HEK293 (cell line): Measurements from ENCODE around the gene SGPL1.

Source experiments
- AEBP2 ChIP-seq: fragments of 450-650 bp; formaldehyde crosslinking; IDR thresholded peaks from 2 replicates; pipeline ENCODE4 v1.5.1; 2016; ENCODE audit warnings: missing biosample characterization, missing genetic modification characterization, borderline replicate concordance
- GLIS1 ChIP-seq: fragments of 450-650 bp; formaldehyde crosslinking; IDR thresholded peaks from 2 replicates; pipeline ENCODE4 v1.5.1; 2016; ENCODE audit warnings: missing biosample characterization, missing genetic modification characterization
- IKZF3 ChIP-seq: fragments of 450-650 bp; IDR thresholded peaks from 2 replicates; pipeline ENCODE4 v1.5.0; 2018; ENCODE audit warnings: missing biosample characterization, mild to moderate bottlenecking, missing genetic modification characterization, moderate library complexity
- PRDM2 ChIP-seq: fragments of 450-650 bp; formaldehyde crosslinking; IDR thresholded peaks from 2 replicates; pipeline ENCODE4 v1.5.1; 2016; ENCODE audit warnings: missing biosample characterization, missing genetic modification characterization, borderline replicate concordance
- TSHZ1 ChIP-seq: fragments of 450-650 bp; formaldehyde crosslinking; IDR thresholded peaks from 2 replicates; pipeline ENCODE4 v1.5.1; 2016; ENCODE audit warnings: missing biosample characterization, missing genetic modification characterization, borderline replicate concordance
- ZBTB26 ChIP-seq: fragments of 450-650 bp; formaldehyde crosslinking; optimal IDR thresholded peaks from 2 replicates; pipeline ENCODE3; 2016; ENCODE audit warnings: missing biosample characterization, mild to moderate bottlenecking, missing genetic modification characterization
- ZFP3 ChIP-seq: fragments of 450-650 bp; formaldehyde crosslinking; IDR thresholded peaks from 2 replicates; pipeline ENCODE4 v1.5.1; 2016; ENCODE audit warnings: low read depth, missing biosample characterization, missing genetic modification characterization
- ZIC2 ChIP-seq: fragments of 450-650 bp; formaldehyde crosslinking; IDR thresholded peaks from 2 replicates; pipeline ENCODE4 v1.5.1; 2016; ENCODE audit warnings: missing biosample characterization, missing genetic modification characterization
- ZNF148 ChIP-seq: fragments of 450-650 bp; formaldehyde crosslinking; IDR thresholded peaks from 2 replicates; pipeline ENCODE4 v1.5.0; 2017; ENCODE audit warnings: missing biosample characterization, missing genetic modification characterization, borderline replicate concordance
- ZNF202 ChIP-seq: fragments of 450-650 bp; formaldehyde crosslinking; IDR thresholded peaks from 2 replicates; pipeline ENCODE4 v1.5.1; 2016; ENCODE audit warnings: missing biosample characterization, missing genetic modification characterization, borderline replicate concordance
- ZNF214 ChIP-seq: fragments of 450-650 bp; formaldehyde crosslinking; IDR thresholded peaks from 2 replicates; pipeline ENCODE4 v1.5.1; 2017; ENCODE audit warnings: missing biosample characterization, mild to moderate bottlenecking, missing genetic modification characterization, borderline replicate concordance
- ZNF302 ChIP-seq: fragments of 450-650 bp; formaldehyde crosslinking; IDR thresholded peaks from 2 replicates; pipeline ENCODE4 v1.5.1; 2016; ENCODE audit warnings: missing biosample characterization, missing genetic modification characterization, low read depth
- ZNF423 ChIP-seq: fragments of 450-650 bp; formaldehyde crosslinking; IDR thresholded peaks from 2 replicates; pipeline ENCODE4 v1.5.1; 2016; ENCODE audit warnings: missing biosample characterization, missing genetic modification characterization
- ZNF510 ChIP-seq: fragments of 450-650 bp; formaldehyde crosslinking; IDR thresholded peaks from 2 replicates; pipeline ENCODE4 v1.5.1; 2018; ENCODE audit warnings: mild to moderate bottlenecking, missing genetic modification characterization, missing biosample characterization; ENCODE audit not compliant: insufficient replicate concordance
- ZNF580 ChIP-seq: fragments of 450-650 bp; formaldehyde crosslinking; IDR thresholded peaks from 2 replicates; pipeline ENCODE4 v1.5.1; 2016; ENCODE audit warnings: missing biosample characterization, missing genetic modification characterization
- ZNF629 ChIP-seq: fragments of 450-650 bp; formaldehyde crosslinking; IDR thresholded peaks from 2 replicates; pipeline ENCODE4 v1.5.1; 2017; ENCODE audit warnings: missing biosample characterization, missing genetic modification characterization
- ZNF843 ChIP-seq: fragments of 450-650 bp; formaldehyde crosslinking; IDR thresholded peaks from 2 replicates; pipeline ENCODE4 v1.5.1; 2016; ENCODE audit warnings: missing biosample characterization, missing genetic modification characterization
- ZSCAN16 ChIP-seq: fragments of 450-650 bp; formaldehyde crosslinking; IDR thresholded peaks from 2 replicates; pipeline ENCODE4 v1.5.1; 2016; ENCODE audit warnings: missing biosample characterization, missing genetic modification characterization

The SGPL1 gene

GRCh38 chr10:70903262-70903921 lies 87.6 kb downstream of the SGPL1 start (continued):
- TF ChIP-seq ZNF423 (tag by site-specific recombination) (no peak), ZNF843 (tag by site-specific recombination) (no peak), ZNF202 (tag by site-specific recombination) (no peak), GLIS1 (tag by site-specific recombination) (peak; percentile 47), ZFP3 (tag by site-specific recombination) (no peak), ZNF214 (no peak), ZNF629 (no peak), ZNF580 (tag by site-specific recombination) (no peak), ZBTB26 (tag by site-specific recombination) (no peak), ZNF302 (tag by site-specific recombination) (no peak), ZNF148 (no peak), TSHZ1 (no peak), PRDM2 (tag by site-specific recombination) (no peak), IKZF3 (tag by site-specific recombination) (peak; percentile 66), ZSCAN16 (tag by site-specific recombination) (no peak), ZNF510 (tag by site-specific recombination) (no peak), AEBP2 (tag by site-specific recombination) (no peak), ZIC2 (tag by site-specific recombination) (0 out of 2 replicates have a peak, but pooled peaks have one; percentile 14)
